GM20431 (cell line): ENCODE results near the gene NCAPD2.

Experiments
- in situ Hi-C: fragments of 300-500 bp; cut with MseI, MboI; formaldehyde crosslinking; loops from one replicate; pipeline ENCODE4 v1.15.0; 2020; ENCODE audit warnings: low sequenced_read_pairs; ENCODE audit not compliant: unreplicated experiment

Gene NCAPD2

GRCh38 chr12:6493497-6494257 lies at the start of gene NCAPD2:
TSS of gene NCAPD2 (plus strand) at chr12:6494102. CDS start at chr12:6495099, 997 bp downstream.
- in situ Hi-C loops: no loop called here

- in situ Hi-C loops: no loop called here
Measured at GRCh38 chr12:6444704-6445688, 48.9 kb upstream of the NCAPD2 start, which contains the start of gene CD27. TSS of gene CD27 (plus strand) at chr12:6444955. CDS start at chr12:6445096, 141 bp downstream.

- in situ Hi-C loops: no loop called here
Measured at GRCh38 chr12:6450091-6450868, 43.6 kb upstream of the NCAPD2 start.

GRCh38 chr12:6450869-6451347 lies 43.0 kb upstream of the NCAPD2 start:
- in situ Hi-C loops: no loop called here

DNA sequence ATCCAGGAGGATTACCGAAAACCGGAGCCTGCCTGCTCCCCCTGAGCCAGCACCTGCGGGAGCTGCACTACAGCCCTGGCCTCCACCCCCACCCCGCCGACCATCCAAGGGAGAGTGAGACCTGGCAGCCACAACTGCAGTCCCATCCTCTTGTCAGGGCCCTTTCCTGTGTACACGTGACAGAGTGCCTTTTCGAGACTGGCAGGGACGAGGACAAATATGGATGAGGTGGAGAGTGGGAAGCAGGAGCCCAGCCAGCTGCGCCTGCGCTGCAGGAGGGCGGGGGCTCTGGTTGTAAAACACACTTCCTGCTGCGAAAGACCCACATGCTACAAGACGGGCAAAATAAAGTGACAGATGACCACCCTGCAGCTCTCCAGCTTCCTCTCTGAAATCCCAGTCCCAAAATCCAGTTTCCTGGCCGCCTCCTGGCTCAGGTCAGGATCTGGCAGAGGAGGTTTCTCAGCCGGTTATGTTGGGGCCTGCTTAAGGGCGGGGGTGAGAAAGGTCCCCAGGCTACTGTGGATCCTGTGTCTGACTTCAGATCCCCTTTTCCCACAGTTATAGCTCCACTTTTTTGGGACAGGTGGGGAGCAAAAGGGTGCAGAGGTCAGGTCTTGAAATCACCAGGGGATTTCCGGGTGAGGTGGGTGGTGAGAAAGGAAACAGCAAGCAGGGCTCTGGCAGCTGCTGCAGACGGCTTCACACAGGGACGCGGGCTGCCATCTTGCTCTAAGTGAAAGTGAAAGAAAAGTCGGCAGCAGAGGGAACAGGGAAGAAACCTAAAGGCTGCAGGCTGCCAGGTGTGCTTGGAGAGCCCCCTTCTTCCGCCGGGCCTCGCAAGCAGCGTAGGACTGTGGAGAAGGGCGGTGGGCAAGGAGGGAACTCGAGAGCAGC lies 42.3 kb upstream of the NCAPD2 start, which contains the start of gene TAPBPL:
TSS of gene TAPBPL (plus strand) at position 695 of the 897 bp plus-strand sequence. CDS start 207 bp downstream, outside the sequence.
- in situ Hi-C loops: no loop called here

DNA sequence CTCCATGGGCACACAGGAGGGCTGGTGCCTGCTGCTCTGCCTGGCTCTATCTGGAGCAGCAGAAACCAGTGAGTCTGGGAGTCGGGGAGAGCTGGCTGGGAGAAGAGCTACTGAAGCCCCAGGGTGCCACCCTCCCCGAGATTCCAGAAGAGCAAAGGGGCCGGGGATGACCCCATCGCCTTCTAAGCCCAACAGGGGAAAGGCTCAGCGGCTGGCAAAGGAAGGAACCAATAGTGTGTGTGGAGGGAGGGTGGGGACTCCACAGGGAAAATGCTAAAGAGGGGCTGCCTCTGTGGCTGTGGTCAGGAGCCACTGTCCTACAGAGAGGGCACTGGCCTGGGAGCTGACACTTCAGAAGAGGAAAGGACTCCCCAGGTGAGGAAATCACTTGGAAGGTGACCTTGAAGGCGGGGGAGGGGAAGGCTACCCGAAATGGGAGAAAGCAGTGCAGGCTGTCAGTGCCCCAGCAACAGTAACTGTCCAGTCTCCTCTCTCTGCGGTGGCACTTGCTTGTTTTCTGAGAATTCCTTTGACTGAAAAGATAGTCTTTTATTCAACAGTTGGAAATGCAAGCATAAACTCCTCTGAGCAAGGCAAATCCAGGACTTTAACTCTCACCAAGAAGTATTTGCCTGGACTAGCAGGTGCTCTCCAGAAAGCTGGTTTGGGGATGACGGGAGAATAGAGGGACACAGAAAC lies 41.5 kb upstream of the NCAPD2 start:
- in situ Hi-C loops: no loop called here

DNA sequence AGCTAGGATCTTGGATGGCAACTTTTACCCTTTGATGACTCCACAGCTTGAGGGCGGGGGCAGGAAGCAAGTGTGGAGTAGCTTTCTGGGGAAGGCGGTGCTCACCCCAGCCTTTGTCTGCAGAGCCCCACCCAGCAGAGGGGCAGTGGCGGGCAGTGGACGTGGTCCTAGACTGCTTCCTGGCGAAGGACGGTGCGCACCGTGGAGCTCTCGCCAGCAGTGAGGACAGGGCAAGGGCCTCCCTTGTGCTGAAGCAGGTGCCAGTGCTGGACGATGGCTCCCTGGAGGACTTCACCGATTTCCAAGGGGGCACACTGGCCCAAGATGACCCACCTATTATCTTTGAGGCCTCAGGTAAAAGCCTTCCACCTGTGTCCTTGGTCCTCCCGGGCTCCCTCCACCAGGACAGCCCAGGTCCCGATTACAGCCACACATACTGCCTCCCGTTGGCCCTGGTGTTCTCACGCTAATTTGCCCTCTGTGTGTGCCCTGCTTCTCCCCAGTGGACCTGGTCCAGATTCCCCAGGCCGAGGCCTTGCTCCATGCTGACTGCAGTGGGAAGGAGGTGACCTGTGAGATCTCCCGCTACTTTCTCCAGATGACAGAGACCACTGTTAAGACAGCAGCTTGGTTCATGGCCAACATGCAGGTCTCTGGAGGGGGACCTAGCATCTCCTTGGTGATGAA lies 40.8 kb upstream of the NCAPD2 start:
- in situ Hi-C loops: no loop called here

DNA sequence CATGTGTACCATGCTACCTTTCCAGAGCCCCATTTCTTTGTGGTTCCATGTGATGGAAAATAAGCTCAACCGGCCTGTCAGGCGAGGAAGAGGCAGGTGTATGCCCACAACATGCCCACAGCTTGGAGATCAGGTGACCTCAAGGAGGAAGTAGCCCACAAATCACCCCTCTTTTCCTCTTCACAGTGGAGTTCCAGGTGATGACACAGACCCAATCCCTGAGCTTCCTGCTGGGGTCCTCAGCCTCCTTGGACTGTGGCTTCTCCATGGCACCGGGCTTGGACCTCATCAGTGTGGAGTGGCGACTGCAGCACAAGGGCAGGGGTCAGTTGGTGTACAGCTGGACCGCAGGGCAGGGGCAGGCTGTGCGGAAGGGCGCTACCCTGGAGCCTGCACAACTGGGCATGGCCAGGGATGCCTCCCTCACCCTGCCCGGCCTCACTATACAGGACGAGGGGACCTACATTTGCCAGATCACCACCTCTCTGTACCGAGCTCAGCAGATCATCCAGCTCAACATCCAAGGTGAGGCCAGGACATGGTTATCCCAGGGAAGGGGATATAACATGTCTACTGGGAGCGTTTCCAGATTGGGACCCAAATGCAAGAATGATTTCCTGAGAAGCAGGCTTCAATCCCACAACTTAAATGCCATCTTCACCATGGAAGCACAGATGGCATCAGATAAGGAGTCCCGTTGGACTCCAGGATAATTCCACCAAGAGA lies 36.5 kb upstream of the NCAPD2 start:
- in situ Hi-C loops: no loop called here

DNA sequence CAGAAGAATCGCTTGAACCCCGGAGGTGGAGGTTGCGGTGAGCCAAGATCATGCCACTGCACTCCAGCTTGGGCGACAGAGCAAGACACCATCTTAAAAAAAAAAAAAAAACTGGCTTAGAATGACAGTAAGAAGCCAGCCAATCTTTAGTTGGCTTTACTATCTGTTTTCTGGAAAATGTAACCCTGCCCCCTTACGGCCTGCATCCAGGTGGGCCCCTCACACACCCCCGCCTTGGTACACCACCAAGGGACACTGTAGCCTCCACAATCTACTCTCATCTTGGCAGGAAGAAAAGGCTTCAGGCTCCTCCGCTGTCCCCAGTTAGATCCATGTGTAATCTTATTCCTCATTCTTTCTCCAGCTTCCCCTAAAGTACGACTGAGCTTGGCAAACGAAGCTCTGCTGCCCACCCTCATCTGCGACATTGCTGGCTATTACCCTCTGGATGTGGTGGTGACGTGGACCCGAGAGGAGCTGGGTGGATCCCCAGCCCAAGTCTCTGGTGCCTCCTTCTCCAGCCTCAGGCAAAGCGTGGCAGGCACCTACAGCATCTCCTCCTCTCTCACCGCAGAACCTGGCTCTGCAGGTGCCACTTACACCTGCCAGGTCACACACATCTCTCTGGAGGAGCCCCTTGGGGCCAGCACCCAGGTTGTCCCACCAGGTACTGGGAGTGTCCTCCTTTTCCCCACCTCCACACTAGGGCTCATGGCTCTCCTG lies 35.5 kb upstream of the NCAPD2 start:
- in situ Hi-C loops: no loop called here

GRCh38 chr12:6459004-6459337 lies 34.9 kb upstream of the NCAPD2 start:
- in situ Hi-C loops: no loop called here

GRCh38 chr12:6460751-6461371 lies 33.0 kb upstream of the NCAPD2 start:
- in situ Hi-C loops: no loop called here

GRCh38 chr12:6461401-6462233 lies 32.3 kb upstream of the NCAPD2 start:
- in situ Hi-C loops: no loop called here

DNA sequence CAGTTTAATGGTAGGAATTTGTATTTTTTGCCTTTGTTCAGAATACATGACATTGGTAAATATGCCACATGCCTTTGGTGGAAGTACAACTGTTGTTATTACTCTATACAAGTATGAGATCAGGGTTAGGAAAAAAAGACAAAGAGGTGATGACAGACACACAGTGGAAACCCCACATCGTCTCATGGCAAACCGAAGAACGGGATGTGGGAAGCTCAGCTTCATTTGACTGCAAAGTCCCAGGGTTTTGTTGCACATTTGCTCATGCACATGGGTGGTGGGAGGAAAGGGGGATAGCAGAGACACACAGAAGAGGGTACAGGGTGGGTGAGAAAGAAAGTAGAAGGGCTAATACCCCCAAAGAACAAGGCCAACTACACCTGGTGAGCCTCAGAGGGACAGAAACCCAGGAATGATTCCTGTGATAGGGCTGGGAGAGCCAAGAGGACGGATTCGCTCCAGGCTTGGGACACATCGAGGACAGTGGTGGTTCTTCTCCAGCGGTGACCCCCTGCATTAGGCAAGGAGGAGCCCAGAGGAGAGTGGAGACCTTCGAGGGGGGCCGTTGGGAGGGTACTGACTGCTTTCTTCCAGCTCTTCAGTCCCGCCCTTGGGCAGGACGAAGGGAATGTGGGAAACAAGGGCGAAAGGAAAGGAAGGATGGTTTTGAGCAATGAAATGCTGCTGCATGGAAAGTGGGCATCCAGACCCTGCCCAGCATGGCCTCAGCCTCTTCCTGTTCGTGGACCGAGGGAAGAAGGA lies 31.5 kb upstream of the NCAPD2 start:
- in situ Hi-C loops: no loop called here

- in situ Hi-C loops: no loop called here
Measured at GRCh38 chr12:6463216-6463615, 30.7 kb upstream of the NCAPD2 start.

DNA sequence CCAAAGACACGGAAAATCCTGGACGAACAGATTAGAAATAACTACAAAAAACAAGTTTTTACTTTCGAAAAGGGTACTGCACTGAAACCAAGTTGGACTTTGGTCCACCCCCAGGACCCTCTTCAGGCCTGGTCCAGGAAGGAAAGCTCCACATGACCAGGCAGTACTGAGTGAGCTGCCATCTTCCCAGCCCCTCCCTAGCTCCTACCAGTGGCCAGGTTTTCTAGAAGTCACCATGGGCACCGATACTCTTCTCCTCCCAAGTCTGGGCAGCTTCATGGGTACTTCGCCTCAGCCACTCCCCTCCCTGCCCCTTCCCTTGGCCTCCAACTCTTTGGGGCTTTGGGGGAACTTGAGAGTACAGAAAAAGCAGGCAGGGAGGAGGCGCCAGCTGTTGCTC lies 30.0 kb upstream of the NCAPD2 start:
- in situ Hi-C loops: no loop called here
